Measurements from ENCODE around the gene CEACAM5.
A peak's percentile ranks its signal among the peaks of the same experiment; 100 is the strongest.
"Not testable (repeated sequence)": the region's sequence is repeated elsewhere in the genome, so short reads cannot be mapped to it uniquely, and the experiment has no call there.

CEACAM5 gene

DNA sequence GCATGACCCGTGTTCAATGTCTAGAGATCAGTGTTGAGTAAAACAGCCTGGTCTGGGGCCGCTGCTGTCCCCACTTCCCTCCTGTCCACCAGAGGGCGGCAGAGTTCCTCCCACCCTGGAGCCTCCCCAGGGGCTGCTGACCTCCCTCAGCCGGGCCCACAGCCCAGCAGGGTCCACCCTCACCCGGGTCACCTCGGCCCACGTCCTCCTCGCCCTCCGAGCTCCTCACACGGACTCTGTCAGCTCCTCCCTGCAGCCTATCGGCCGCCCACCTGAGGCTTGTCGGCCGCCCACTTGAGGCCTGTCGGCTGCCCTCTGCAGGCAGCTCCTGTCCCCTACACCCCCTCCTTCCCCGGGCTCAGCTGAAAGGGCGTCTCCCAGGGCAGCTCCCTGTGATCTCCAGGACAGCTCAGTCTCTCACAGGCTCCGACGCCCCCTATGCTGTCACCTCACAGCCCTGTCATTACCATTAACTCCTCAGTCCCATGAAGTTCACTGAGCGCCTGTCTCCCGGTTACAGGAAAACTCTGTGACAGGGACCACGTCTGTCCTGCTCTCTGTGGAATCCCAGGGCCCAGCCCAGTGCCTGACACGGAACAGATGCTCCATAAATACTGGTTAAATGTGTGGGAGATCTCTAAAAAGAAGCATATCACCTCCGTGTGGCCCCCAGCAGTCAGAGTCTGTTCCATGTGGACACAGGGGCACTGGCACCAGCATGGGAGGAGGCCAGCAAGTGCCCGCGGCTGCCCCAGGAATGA lies 1.5 kb upstream of the CEACAM5 start:
- TF ChIP-seq, protein P1, sequence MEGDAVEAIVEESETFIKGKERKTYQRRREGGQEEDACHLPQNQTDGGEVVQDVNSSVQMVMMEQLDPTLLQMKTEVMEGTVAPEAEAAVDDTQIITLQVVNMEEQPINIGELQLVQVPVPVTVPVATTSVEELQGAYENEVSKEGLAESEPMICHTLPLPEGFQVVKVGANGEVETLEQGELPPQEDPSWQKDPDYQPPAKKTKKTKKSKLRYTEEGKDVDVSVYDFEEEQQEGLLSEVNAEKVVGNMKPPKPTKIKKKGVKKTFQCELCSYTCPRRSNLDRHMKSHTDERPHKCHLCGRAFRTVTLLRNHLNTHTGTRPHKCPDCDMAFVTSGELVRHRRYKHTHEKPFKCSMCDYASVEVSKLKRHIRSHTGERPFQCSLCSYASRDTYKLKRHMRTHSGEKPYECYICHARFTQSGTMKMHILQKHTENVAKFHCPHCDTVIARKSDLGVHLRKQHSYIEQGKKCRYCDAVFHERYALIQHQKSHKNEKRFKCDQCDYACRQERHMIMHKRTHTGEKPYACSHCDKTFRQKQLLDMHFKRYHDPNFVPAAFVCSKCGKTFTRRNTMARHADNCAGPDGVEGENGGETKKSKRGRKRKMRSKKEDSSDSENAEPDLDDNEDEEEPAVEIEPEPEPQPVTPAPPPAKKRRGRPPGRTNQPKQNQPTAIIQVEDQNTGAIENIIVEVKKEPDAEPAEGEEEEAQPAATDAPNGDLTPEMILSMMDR (IDR thresholded peaks at IDR 0.05; ENCODE audit: borderline replicate concordance, insufficient read depth, low read depth, low read length): peak; percentile 83
- no peak overlapping the region for H3K4me3 ChIP-seq (ENCODE audit: low read depth, low read length)

DNA sequence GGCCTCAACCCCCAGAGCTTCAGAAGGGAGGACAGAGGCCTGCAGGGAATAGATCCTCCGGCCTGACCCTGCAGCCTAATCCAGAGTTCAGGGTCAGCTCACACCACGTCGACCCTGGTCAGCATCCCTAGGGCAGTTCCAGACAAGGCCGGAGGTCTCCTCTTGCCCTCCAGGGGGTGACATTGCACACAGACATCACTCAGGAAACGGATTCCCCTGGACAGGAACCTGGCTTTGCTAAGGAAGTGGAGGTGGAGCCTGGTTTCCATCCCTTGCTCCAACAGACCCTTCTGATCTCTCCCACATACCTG lies 969 bp upstream of the CEACAM5 start:
- TF ChIP-seq, protein P1 (IDR thresholded peaks at IDR 0.05; ENCODE audit: borderline replicate concordance, insufficient read depth, low read depth, low read length): 0 out of 2 replicates have a peak, but pooled peaks have one; percentile 21
- no peak overlapping the region for H3K4me3 ChIP-seq (ENCODE audit: low read depth, low read length)

DNA sequence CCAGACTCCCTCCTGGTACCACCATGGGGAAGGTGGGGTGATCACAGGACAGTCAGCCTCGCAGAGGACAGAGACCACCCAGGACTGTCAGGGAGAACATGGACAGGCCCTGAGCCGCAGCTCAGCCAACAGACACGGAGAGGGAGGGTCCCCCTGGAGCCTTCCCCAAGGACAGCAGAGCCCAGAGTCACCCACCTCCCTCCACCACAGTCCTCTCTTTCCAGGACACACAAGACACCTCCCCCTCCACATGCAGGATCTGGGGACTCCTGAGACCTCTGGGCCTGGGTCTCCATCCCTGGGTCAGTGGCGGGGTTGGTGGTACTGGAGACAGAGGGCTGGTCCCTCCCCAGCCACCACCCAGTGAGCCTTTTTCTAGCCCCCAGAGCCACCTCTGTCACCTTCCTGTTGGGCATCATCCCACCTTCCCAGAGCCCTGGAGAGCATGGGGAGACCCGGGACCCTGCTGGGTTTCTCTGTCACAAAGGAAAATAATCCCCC lies 505 bp upstream of the CEACAM5 start:
- TF ChIP-seq, protein P1 (IDR thresholded peaks at IDR 0.05; ENCODE audit: borderline replicate concordance, insufficient read depth, low read depth, low read length): no peak
- no peak overlapping the region for H3K4me3 ChIP-seq (ENCODE audit: low read depth, low read length)

DNA sequence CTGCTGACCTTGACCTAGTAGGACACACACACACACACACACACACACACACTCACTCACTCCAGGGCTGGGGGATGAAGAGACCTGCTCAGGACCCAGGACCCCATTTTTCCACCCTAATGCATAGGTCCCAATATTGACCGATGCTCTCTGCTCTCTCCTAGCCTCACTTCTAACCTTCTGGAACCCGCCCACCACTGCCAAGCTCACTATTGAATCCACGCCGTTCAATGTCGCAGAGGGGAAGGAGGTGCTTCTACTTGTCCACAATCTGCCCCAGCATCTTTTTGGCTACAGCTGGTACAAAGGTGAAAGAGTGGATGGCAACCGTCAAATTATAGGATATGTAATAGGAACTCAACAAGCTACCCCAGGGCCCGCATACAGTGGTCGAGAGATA lies 1.1 kb downstream of the CEACAM5 start:
- not testable (repeated sequence) for H3K4me3 ChIP-seq (ENCODE audit: low read depth, low read length)

DNA sequence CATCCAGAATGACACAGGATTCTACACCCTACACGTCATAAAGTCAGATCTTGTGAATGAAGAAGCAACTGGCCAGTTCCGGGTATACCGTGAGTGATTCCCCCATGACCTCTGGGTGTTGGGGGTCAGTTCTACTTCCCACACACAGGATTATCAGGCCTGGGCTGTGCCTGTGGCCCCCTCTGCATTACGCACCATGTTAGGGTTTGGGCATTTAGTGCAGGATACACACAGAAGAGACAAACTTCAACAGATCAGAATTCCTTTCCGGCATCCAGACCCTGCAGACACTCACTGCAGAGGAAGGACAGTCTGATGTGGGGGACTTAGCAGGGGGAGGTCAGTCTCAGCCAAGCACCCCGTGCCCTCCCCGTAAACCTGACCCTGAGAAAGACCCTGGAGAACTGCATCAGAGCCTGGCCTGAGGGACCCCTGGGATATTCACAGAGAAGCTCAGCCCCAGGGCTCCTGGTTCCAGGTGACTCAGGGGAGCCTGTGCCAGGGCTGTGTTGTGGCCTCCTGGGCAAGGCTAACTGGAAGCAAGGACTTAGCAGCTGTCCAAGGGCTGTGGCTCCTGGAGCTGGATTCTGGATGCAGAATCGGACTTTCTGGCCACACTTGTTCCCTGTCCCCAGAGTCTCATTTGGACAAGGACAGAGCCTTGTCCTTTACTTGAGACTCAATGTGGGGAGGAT lies 1.7 kb downstream of the CEACAM5 start:
- H3K4me3 ChIP-seq (ENCODE audit: low read depth, low read length): no peak overlapping the region
- TF ChIP-seq, protein P1 (IDR thresholded peaks at IDR 0.05; ENCODE audit: borderline replicate concordance, insufficient read depth, low read depth, low read length): no peak

DNA sequence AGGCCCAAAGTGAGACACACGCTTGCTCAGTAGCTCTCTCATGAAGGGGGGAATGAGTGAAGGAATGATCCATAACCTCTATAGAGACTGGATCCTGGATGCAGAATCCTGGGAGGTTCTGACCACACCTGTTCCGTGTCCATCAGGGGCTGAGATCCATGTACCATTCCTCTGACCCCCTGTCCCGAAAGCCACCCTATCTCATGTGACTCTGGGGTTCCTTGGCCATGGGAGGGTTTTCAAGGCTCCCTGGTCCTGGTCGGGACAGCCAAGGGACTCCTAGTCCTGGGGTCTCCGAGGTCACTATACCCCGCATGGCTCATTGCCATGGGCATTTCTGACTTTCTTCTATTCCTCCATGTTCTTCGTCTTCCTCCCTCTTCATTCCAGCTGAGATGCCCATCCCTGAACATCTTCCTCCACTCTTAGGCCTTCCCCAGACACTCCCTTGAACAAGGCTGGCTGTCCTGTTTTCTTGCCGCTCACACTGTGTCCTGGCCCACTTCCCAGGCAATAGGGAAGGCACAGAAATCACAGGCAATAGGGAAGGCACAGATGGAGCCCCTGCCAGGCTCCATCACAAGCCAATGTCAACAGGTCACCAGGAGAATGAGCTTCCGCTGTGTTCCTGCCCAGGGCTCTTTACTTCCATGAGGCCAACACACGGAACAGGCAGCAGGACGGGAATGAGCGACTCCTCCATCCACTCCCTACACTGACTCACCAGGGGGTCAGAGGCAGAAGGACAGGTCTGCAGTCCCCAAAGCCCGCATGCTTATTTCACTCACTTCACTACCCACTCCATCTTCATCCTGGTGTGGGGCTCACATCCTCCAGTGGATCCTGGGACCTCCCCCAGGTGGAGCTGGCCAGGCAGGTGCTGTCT lies 3.2 kb downstream of the CEACAM5 start:
- TF ChIP-seq, protein P1 (IDR thresholded peaks at IDR 0.05; ENCODE audit: borderline replicate concordance, insufficient read depth, low read depth, low read length): no peak
- H3K4me3 ChIP-seq (ENCODE audit: low read depth, low read length): no peak overlapping the region

DNA sequence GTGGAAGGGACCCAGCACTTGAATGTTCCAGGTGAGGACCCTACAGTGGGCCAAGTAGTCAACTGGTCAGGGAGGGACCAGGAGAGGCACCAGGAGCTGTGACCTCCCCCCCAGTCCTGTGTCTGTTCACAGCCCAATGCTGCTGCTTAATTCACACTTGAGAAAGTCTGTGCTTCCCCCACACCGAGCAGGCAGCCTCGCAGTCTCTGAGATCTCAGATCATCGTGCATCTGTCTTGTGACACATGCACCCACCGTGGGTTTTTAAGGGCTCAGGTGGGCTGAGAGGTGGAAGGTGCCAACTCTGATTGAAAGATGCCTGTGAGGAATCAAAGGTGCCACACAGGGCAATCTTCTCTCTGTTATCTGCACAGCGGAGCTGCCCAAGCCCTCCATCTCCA lies 6.2 kb downstream of the CEACAM5 start:
- H3K4me3 ChIP-seq (ENCODE audit: low read depth, low read length): no peak overlapping the region
- TF ChIP-seq, protein P1 (IDR thresholded peaks at IDR 0.05; ENCODE audit: borderline replicate concordance, insufficient read depth, low read depth, low read length): no peak
